WTC11 (cell line): ENCODE data around the gene SLC9A7.

Experiments
- NFE2L1 ChIP-seq: sonication (generic); formaldehyde crosslinking; IDR thresholded peaks from 2 replicates; pipeline ENCODE4 v1.8.1; 2023; ENCODE audit warnings: missing genetic modification reagents
- RELA ChIP-seq: sonication (generic); formaldehyde crosslinking; IDR thresholded peaks from 2 replicates; pipeline ENCODE4 v1.8.1; 2022; ENCODE audit warnings: missing genetic modification reagents, mild to moderate bottlenecking, borderline replicate concordance
- TF ChIP-seq, protein P1 (sequence below): fragments of 200-600 bp; IDR thresholded peaks from 2 replicates; pipeline ENCODE4 v1.8.0; 2022; ENCODE audit warnings: antibody characterized with exemption
- TF ChIP-seq, protein P2 (sequence below): sonication (generic); formaldehyde crosslinking; IDR thresholded peaks from 2 replicates; pipeline ENCODE4 v1.8.1; 2022; ENCODE audit warnings: mild to moderate bottlenecking, moderate library complexity, missing genetic modification reagents
- TF ChIP-seq, protein P3 (sequence below): sonication (generic); formaldehyde crosslinking; IDR thresholded peaks from 2 replicates; pipeline ENCODE4 v1.8.1; 2023; ENCODE audit warnings: mild to moderate bottlenecking, missing genetic modification reagents, borderline replicate concordance

DNA sequence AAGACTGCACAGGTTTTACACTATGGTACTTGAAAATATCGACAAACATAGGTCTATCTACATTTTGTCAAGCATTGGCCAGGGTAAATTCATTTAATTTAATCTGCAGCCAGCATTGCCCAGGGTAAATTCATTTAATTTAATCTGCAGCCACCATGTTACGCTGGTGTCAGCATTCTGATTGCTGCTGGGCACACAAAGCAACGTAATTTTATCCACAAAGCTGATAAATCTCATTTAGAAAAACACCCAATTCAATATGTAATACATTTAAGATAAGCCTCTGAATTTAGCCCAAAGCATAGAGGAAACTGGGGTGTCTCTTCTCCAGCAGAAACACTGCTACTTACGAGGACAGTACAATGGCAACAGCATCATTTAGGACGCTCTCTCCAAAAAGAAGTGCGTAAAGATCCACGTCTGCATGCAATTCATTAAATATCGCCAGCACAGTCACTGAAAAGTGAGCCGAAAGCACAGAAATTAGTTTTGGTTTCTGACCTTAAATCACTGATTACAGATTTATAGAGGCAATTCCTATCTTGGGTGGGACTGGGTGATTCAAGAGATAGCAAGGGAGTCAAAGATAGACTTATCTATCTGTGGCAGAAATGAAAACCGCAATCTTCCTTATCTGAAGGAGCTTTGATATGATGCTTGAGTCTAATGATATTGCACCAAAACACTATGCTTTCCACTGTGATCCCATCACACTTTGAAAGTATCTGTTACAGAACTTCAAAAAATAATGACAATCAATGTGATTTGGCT is 96.5 kb downstream of the SLC9A7 start:
- TF ChIP-seq, protein P1, sequence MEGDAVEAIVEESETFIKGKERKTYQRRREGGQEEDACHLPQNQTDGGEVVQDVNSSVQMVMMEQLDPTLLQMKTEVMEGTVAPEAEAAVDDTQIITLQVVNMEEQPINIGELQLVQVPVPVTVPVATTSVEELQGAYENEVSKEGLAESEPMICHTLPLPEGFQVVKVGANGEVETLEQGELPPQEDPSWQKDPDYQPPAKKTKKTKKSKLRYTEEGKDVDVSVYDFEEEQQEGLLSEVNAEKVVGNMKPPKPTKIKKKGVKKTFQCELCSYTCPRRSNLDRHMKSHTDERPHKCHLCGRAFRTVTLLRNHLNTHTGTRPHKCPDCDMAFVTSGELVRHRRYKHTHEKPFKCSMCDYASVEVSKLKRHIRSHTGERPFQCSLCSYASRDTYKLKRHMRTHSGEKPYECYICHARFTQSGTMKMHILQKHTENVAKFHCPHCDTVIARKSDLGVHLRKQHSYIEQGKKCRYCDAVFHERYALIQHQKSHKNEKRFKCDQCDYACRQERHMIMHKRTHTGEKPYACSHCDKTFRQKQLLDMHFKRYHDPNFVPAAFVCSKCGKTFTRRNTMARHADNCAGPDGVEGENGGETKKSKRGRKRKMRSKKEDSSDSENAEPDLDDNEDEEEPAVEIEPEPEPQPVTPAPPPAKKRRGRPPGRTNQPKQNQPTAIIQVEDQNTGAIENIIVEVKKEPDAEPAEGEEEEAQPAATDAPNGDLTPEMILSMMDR: no peak
- no peak for TF ChIP-seq NFE2L1
- TF ChIP-seq, protein P2, sequence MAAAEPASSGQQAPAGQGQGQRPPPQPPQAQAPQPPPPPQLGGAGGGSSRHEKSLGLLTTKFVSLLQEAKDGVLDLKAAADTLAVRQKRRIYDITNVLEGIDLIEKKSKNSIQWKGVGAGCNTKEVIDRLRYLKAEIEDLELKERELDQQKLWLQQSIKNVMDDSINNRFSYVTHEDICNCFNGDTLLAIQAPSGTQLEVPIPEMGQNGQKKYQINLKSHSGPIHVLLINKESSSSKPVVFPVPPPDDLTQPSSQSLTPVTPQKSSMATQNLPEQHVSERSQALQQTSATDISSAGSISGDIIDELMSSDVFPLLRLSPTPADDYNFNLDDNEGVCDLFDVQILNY (CRISPR knock-in tag): no peak
- TF ChIP-seq, protein P3, sequence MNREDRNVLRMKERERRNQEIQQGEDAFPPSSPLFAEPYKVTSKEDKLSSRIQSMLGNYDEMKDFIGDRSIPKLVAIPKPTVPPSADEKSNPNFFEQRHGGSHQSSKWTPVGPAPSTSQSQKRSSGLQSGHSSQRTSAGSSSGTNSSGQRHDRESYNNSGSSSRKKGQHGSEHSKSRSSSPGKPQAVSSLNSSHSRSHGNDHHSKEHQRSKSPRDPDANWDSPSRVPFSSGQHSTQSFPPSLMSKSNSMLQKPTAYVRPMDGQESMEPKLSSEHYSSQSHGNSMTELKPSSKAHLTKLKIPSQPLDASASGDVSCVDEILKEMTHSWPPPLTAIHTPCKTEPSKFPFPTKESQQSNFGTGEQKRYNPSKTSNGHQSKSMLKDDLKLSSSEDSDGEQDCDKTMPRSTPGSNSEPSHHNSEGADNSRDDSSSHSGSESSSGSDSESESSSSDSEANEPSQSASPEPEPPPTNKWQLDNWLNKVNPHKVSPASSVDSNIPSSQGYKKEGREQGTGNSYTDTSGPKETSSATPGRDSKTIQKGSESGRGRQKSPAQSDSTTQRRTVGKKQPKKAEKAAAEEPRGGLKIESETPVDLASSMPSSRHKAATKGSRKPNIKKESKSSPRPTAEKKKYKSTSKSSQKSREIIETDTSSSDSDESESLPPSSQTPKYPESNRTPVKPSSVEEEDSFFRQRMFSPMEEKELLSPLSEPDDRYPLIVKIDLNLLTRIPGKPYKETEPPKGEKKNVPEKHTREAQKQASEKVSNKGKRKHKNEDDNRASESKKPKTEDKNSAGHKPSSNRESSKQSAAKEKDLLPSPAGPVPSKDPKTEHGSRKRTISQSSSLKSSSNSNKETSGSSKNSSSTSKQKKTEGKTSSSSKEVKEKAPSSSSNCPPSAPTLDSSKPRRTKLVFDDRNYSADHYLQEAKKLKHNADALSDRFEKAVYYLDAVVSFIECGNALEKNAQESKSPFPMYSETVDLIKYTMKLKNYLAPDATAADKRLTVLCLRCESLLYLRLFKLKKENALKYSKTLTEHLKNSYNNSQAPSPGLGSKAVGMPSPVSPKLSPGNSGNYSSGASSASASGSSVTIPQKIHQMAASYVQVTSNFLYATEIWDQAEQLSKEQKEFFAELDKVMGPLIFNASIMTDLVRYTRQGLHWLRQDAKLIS (CRISPR knock-in tag): no peak
- no peak for TF ChIP-seq RELA (CRISPR knock-in tag)
